Measurements from ENCODE around the gene FOXD1.
"Not testable (repeated sequence)": the region's sequence is repeated elsewhere in the genome, so short reads cannot be mapped to it uniquely, and the experiment has no call there.

Gene FOXD1

DNA sequence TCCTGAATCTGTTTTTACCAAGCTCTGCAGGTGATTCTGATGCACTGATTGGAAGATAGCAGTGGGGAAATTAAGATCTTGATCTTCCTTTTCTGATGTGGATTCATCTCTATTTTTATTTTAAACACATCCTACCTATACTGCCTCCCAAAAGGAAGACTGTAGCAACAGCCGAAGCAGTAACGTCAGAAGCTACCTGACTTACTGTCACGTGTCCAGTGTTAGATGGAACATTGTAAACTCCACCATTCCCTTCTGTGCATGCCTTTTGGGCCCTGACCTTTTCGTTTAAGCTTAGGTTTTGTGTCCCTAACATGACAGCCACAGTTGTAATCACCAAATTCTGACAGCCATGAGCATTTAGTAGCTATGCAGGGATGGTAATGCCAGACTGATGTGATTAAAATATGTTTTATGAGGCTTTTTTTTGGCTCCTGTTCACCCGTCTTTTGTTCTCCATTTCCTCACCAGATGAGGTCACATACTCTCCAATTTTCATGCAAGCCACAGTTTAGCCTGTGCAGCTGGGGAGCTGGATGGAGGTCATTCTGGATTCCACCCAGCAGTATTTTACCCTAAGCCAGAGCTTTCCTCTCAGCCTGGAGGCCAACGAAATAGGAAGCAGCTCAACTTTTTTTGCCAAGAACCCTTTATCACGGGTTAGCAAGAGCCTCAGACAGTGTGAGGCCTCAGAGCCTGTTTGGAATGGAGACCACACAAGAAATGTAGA is 15.6 kb upstream of the FOXD1 start:
- no peak for DNase-seq (ENCODE audit: low read depth in 2 of 2)

DNA sequence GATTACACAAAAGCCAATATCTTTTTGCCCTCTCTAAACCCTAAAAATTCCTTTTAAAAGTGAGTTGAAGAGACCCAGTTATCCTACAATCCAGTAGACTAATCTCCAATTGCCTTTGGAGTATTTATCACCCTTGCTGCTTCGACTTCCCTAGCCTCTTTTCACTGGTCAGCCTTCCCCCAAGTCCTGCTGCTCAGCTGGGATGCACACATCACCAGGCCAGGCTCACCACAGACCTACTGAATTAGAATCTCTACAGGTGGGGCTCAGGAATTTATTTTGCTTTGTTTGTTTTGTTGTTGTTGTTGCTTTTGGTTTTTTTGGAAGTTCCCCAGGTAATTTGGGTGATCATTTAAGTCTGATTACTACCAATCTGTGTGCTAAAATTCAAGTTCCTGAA is 11.6 kb upstream of the FOXD1 start:
- no peak for DNase-seq (ENCODE audit: low read depth in 2 of 2)

DNA sequence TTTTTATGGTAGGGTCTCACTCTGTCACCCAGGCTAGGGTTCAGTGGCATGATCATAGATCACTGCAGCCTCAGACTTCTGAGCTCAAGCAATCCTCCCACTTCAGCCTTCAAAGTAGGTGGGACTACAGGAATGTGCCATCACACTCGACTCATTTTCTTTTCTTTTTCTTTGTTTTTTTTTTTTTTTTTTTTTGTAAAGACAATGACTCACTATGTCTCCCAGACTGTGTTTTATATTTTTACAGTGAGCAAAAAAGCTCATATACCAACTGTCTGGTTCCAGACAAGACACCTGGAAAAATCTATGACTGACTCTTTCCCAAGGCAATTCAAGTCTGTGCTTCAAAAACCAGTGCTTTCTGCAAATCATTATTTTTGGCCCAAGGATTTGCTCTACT is 10.8 kb upstream of the FOXD1 start:
- DNase-seq (ENCODE audit: low read depth in 2 of 2) = no peak

DNA sequence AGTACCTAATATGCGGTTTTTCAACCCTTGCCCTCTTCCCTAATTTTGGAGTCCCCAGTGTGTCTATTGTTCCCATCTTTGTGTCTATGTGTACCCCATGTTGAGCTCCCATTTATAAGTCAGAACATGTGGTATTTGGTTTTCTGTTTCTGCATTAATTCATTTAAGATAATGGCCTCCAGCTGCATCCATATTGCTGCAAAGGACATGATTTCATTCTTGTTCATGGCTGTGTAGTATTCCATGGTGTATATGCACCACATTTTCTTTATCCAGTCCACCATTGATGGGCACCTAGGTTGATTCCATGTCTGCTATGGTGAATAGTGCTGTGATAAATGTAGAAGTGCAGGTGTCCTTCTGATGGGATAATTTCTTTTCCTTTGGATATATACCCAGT is 7.9 kb upstream of the FOXD1 start:
- not testable (repeated sequence) for DNase-seq (ENCODE audit: low read depth in 2 of 2)

DNA sequence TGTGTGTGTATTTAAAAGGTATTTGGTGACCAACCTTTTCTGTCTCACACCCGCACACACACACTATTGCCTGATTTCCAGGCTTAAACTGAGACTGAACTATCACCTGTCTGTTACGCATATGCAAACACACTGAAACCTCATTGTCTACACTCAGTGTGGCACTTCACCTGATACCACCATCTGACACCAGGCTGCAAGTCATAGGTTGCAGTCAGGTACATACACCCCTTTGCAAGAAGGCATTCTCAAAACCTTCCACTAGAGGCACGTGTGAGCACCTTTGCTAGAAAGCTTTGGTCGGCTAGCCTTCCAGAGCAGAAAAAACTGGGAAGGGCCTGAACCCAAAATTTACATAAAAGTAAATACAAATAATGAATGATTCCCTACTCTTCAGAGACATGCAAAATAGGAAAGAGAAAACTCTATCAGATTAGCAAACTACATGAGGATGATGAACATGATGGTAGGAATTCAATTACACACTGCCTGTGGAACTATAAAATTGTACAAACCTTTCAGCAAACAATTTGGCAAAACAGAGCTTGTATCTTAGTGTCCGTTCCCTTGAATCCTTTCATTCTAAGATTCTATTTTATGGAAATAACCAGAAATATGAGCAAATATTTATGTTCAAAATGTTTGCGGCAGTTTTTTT is 5.9 kb upstream of the FOXD1 start:
- DNase-seq (ENCODE audit: low read depth in 2 of 2) = no peak

DNA sequence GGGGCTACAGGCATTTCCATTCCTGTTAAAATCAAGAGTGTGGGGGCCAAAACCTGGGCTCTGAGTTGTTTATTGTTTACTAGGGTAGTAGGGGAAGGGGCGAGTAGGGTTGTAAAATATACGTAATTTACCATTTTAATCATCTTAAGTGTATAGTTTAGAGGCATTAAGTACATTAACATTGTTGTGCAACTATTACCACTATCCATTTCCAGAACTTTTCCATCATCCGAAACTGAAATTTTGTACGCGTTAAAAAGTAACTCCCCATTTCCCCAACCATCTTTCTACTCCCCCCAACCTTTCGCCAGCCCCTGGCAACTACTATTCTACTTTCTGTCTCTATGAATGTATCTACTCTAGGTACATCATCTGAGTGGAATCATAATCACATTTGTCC is 3.6 kb upstream of the FOXD1 start:
- DNase-seq (ENCODE audit: low read depth in 2 of 2) = no peak

DNA sequence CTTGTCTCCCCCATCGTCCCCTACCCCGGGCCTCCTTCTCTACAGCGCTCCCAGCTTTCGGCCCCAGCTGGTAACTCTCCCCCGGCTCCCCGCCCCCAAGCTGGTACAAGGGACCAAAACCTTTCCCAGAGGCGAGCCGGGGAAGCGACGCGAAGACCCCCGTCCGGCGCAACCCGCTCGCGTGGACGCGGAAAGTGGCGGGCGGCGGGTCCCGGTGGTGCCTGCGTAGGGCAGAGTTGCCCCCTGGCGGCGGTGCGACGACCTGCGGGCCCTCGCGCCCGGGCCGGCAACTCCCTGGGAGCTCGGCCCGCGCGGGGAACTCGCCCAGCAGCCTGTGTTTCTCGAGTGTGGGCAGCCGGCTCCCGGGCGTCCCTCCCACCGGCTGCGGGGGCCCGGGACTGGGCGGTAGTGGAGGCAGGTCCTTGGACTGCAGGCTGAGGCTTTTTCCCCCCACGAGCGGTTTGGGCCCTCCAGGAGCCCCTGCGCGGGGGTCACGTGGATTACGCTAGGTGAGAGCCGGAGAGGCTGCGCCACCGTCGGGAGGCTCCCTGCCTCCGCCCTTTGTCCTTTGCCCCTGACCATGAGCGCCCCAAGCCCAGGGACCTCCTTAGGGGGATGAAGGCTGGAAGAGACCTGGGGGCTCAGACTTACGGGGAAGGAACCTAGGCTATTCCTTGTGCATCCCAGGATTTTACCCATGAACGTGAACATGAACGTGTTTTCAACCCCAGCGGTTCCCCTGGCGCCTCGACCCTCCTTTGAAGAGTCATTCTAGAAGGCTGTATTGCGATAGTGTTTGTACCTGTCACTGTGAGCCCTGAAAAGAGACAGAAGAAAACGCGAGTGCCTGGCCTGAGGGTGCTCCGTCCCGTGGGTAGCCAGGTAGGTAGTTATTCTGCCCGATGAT is 2.9 kb upstream of the FOXD1 start:
- DNase-seq (ENCODE audit: low read depth in 2 of 2) = peak in 1 of 2 donors; percentile 47

DNA sequence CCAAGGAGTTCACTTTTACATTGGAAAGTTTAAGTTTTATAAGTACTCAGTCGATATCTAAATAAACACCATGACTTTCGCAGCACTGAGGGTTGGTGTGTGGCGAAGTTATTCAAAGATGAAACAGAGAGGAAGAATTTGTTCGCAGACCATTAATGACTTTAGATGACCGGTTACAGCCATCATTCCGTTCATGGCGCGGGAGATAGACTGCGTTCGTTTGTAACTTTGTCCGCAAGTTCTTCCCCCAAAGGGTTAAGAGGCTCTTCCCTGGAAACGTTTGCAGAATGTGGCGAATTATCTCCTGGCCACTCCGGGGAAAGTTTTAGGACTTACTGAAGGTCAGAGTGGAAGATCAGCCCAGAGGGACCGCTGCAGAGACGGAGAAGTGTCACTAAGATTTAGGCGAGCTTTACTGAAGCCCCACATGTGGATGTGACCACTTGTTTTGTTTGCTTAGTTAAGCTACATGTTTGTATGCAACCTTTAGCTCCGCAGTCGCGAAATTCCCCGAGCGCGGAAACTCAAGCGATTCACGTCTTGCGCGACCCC is 2.2 kb upstream of the FOXD1 start:
- DNase-seq (ENCODE audit: low read depth in 2 of 2) = no peak

DNA sequence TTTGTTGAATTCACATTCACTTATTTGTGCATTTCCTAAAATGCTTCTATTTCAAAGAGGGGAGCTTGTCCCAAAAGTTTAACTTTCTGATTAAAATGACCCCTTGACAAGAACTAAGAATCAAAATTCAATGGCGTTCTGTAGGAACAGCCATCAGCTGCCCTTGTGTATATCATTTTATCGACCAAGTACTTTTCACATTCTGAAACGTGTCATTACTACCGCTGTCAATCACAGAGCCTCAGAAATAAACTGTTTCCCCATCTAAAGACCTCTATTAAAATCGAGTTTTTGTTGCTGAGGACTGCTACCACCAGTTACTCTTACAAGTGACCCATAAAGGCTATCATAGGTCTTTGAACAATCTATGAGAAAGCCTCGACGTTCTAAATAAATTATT is 1.6 kb upstream of the FOXD1 start:
- DNase-seq (ENCODE audit: low read depth in 2 of 2) = no peak

DNA sequence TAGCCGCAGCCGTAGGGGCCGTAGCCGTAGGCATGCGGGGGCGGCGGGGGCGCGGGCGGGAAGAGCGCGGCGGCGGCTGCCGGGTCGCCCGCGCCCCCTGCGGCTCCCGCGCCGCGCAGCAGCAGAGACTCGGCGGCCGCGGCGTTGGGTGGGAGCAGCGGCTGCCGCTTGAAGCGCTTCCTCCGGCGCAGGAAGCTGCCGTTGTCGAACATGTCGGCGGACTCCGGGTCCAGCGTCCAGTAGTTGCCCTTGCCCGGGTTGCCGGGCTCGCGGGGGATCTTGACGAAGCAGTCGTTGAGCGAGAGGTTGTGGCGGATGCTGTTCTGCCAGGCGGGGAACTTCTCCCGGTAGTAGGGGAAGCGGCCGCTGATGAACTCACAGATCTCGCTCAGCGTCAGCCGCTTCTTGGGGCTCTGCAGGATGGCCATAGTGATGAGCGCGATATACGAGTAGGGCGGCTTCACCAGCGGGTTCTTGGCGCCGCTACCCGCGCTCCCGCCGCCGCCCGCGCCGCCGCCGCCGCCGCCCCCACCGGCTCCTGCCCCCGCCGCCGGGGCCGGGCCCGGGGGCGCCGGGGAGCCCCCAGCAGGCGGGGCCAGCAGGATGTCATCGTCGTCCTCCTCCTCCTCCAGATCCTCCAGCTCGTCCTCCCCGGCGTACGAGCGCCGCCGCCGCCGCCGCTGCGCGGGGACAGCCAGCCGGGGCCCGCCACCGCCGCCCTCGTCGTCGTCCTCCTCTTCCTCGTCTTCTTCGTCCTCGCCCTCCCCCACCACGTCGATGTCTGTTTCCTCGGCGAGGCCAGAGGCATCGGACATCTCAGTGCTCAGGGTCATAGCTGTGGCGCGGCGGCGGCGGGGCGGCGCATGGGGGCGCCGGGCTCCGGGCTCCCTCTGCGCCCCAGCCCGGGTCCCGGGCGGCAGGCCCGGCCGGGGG is 781 bp downstream of the FOXD1 start:
- no peak for DNase-seq (ENCODE audit: low read depth in 2 of 2)

DNA sequence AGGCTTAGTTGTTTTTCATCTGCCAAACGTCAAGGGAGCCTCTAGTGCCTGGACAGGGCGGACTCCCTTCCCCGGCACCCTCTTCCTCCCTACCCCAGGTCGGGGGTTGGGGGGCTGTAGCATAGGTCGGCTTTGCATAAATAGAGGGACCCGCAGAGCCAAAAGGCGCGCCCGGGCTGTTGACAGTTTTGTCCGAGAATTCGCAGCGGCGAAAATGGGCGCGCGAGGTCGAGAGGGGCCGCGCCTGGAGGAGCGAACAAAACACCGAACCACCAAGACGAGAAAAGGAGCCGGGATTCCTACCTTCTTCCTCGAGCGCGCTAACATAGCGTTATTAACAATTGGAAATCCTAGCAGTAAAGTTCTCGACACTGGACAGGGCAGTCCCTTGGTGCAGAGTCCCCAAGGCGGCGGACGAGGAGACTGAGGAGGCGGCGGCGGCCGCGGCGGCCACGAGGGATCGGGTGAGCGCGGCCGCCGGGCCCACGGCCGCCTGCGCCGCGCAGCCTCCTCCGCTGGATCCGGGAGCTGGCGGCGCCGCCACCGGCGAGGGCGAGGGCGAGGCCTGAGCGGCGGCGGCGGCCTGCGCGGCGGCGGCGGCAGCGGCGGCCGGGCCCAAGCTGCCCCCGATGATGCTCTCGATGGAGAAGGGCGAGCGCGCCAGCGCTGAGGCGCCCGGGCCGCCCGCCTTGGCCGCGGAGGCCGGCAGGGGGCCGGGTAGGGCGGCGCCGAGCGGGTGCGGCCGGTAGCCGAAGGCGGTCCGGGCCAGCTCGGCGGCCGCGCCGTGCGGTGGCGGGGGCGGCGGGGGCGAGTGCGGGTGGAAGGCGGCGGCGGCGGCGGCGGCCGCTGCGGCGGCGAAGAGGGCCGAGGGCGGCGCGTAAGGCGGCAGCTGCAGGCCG is 1.7 kb downstream of the FOXD1 start:
- DNase-seq (ENCODE audit: low read depth in 2 of 2) = no peak

DNA sequence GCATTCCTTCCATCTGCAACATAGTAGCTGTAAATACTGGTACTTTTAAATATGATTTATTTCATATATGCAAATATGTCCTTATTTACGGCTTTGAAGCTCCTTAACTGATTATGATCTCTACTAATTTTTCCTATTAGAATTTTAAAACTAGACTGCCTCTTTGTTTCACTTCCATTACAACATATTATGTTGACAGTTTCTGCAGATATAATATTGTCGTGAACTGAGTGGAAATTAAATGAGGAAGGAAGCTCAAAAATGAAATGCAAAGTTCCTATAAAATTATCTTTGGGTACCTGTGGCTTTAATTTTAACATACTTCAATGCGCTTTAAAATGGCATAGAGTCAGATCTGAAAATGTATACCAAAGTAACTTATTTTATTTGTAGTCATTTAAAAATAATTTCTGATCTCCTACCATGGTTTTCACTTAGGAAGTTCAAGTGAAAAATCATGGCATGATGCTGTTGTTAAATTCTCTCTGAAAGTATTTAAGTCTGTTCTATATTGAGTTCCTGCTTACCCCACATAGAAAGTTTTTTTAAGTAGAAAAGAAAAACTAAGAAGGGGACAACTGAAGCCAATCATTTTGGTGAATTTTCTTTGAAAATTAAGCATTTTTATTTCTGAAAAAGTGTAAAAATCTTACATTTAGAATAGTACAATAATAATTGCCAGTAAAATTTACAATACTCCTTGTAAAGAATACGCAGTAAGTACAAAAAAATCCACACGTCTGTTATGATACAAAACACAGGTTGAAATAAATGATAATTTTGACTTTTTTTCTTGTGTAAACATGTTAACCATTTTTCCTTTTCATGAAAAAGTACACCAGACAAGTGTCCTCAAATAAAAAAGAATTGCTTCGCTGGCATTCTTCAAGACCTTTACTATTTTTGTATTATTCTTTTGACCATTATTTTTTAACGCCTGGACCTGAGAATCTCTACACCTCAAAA is 2.6 kb downstream of the FOXD1 start:
- no peak for DNase-seq (ENCODE audit: low read depth in 2 of 2)

DNA sequence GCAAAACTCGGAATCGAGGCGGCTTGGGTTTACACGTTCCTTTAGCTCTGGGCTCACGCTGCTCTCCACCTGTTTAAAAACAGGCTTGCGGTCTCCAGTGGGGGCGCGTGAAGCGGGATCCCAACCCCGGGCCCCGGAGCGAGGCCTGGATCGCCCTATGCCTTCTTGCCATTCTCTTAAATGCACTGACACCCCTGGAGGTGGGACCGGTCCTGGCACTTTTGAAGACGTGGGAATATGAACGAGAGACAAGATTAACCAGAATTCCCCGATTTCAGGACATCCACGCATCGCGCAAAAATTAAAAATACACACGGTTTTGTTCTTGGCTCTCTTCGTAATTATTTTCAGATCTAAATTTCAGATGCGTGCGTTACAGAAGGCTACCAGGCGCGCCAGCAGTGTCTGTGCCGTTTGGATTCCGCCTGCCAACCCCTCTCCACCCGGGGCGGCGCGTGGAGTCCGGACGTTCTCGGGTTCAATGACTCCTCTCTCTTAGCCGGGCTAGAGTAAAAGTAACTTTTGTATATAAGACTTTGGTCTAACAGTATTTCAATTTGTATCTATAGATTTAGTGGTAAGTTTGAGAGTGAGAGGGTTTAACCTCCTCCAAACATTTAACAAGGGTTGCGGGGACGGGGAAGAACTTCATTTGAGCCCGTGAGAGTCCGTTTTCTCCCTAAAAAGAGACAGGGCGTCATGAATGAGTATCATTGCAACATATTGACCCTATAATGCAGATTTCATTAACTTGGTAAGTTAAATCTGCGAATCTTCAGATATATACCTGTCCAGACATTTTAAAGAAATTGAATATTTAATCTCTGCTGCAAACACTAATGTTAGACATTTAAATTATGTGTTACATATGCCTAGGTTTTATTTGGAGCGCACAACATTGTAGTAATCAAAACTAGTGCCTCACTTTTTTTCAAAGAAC is 3.8 kb downstream of the FOXD1 start:
- DNase-seq (ENCODE audit: low read depth in 2 of 2) = no peak

DNA sequence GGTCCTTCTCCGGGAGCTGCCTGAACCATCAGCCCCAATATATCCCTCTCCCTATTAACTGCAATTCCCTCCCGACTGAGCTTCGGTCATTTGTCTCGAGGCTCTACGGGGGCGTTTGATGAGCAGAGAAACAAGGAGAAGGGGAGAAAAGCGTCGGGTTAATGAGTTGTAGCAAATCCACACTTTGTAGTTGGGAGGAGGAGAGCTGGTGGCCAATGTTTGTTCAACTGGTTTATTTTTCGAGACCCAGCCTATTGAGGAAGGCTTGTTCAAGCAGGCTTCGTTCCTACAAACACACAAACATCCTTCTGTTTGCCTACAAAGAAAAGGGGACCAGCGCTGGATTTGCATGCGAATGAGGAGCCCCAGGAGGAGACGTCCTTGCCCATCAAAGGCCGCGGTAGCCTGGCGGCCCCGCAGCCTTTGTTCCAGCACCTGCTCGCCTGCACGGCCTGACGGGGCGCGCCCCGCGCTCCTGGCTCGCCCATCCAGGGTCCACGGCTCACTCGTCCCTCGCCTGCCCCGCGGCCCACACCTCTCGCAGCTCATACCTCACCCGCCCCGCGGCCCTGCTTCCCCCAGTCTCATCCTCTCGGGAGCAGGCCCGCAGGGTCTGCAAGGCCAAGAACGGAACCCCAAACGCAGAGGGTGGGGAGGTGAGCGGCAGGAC is 4.6 kb downstream of the FOXD1 start:
- no peak for DNase-seq (ENCODE audit: low read depth in 2 of 2)

DNA sequence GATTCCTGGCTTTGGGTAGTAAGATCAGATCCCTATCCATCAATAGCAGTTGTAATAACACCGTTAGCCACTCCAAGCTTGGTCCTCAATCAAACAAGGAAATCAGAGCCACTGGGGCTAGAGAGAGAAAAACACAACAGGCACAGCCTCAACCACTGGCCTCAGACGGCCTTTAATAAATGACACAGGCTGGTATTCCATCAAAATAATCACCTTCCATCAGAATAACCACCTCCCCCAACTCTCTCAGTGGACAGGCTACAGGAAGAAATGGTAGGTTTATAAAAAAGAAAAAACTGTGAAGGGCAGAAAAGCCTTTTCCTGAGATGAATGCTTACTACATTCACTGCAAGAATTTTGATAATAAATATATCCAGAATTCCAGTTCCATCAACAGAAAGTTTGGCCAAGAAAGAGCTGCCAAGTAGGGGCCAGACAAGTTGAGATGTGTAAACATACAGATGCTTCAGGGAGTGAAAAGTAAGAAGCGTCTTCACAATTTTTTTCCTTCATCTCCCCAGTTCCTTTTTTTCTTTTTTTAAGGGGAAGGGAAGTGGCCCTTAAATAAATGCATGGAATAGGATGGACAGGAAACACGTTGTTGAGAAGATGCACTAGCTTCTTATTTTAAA is 5.5 kb downstream of the FOXD1 start:
- DNase-seq (ENCODE audit: low read depth in 2 of 2) = no peak

DNA sequence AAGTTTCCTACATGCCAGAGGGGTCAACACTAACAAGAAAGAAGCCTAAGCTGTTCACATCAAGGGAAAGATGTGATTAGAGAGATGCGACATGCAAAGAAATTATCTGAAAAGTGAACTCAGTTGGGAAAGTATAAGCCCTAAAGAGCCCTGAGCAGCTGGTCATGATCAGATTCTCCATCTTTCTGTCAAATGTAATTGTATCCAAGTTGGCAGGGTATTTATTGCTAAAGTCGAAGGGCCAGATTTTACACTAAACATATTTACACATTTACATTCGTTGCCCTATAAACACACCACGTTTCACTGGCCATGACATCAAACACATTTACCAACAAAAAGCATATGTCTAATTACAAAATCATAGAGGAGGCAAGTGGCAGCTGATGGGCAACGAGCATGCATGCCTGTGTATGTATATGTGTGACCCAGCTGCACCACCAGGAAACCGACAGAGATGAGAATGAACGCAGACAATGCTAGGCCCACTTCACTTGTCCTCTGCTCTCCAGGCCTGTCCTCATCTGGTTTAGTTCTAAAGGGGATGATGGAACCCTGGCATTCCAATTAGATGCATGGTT is 6.3 kb downstream of the FOXD1 start:
- no peak for DNase-seq (ENCODE audit: low read depth in 2 of 2)

All from stimulated activated CD8-positive, alpha-beta memory T cell treated with anti-CD3 and anti-CD28 coated beads, Interleukin-7, amount 100 ng/mL, for 4 hours (primary cell).